ENCODE measurements around the gene GLS.

GRCh38 chr2:190961918-190962487 is 81.4 kb downstream of the GLS start:
- no peak for TF ChIP-seq ZNF777 (tag by site-specific recombination; IDR thresholded peaks at IDR 0.05; ENCODE audit: borderline replicate concordance)
- TF ChIP-seq CTCF (tag by site-specific recombination; IDR thresholded peaks at IDR 0.05) = no peak
- no peak for TF ChIP-seq HOXD13 (CRISPR knock-in tag; IDR thresholded peaks at IDR 0.05; ENCODE audit: borderline replicate concordance)
- no peak for TF ChIP-seq ZNF776 (tag by site-specific recombination; IDR thresholded peaks at IDR 0.05; ENCODE audit: borderline replicate concordance)
- no peak for TF ChIP-seq REST (tag by site-specific recombination; IDR thresholded peaks at IDR 0.05)
- TF ChIP-seq ZNF132 (tag by site-specific recombination; IDR thresholded peaks at IDR 0.05; ENCODE audit: borderline replicate concordance) = no peak
- TF ChIP-seq KLF16 (tag by site-specific recombination; IDR thresholded peaks at IDR 0.05) = no peak
- TF ChIP-seq BCL11B (tag by site-specific recombination; IDR thresholded peaks at IDR 0.05; ENCODE audit: low read depth) = no peak
- no peak for TF ChIP-seq KLF10 (tag by site-specific recombination; IDR thresholded peaks at IDR 0.05)

All from HEK293 (cell line).